WERI-Rb-1 (cell line): ENCODE measurements around the gene IL11.
"Not testable (repeated sequence)": the region's sequence is repeated elsewhere in the genome, so short reads cannot be mapped to it uniquely, and the experiment has no call there.

Source experiments
- DNase-seq: peaks from one replicate; pipeline ENCODE4 v3.0.0-alpha.2; 2020
- H3K27ac ChIP-seq: fragments of 250-450 bp; sonication (Bioruptor Pico); 2 replicates; pipeline ENCODE4 v1.5.1; 2020; ENCODE audit warnings: mild to moderate bottlenecking, moderate library complexity
- H3K27me3 ChIP-seq: fragments of 250-450 bp; sonication (Bioruptor Pico); 2 replicates; pipeline ENCODE4 v1.5.1; 2021; ENCODE audit warnings: mild to moderate bottlenecking, low read depth, moderate library complexity; ENCODE audit not compliant: insufficient read depth, severe bottlenecking
- H3K36me3 ChIP-seq: fragments of 250-450 bp; sonication (Bioruptor Pico); 2 replicates; pipeline ENCODE4 v1.5.1; 2020; ENCODE audit warnings: mild to moderate bottlenecking, moderate library complexity
- H3K4me3 ChIP-seq: 2 replicates; pipeline ENCODE4 v1.5.1; 2011; ENCODE audit warnings: low read depth, mild to moderate bottlenecking, control low read depth, low read length
- H3K9me3 ChIP-seq: fragments of 250-450 bp; sonication (Bioruptor Pico); 2 replicates; pipeline ENCODE4 v1.5.1; 2021; ENCODE audit warnings: mild to moderate bottlenecking, moderate library complexity; ENCODE audit not compliant: severe bottlenecking
- TF ChIP-seq, protein P1 (sequence below): IDR thresholded peaks from 2 replicates; pipeline ENCODE4 v1.5.1; 2011; ENCODE audit warnings: low read depth, mild to moderate bottlenecking, control low read depth, inconsistent platforms, low read length

The IL11 gene

DNA sequence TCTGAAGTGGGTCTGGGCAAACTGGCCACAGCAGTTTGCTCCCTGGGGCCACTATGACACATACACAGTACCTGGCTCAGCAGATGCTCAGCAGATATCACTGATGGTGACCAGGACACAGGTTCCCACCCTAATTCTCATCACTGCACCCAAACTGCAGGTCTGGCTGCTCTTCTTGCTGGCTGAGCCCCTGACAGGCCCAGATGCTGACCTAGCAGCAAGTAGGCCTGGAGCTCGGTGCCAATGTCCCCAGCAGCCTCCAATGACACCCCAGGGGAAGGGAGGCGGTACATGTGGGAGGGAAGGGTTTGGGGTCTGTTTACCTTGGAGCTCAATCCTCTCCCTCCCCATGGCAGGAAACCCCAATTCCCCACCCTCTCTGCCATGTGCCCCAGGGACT, 32.2 kb upstream of the IL11 start:
- H3K27me3 ChIP-seq: no peaks in the 10 kb centered on the region
- TF ChIP-seq, protein P1, sequence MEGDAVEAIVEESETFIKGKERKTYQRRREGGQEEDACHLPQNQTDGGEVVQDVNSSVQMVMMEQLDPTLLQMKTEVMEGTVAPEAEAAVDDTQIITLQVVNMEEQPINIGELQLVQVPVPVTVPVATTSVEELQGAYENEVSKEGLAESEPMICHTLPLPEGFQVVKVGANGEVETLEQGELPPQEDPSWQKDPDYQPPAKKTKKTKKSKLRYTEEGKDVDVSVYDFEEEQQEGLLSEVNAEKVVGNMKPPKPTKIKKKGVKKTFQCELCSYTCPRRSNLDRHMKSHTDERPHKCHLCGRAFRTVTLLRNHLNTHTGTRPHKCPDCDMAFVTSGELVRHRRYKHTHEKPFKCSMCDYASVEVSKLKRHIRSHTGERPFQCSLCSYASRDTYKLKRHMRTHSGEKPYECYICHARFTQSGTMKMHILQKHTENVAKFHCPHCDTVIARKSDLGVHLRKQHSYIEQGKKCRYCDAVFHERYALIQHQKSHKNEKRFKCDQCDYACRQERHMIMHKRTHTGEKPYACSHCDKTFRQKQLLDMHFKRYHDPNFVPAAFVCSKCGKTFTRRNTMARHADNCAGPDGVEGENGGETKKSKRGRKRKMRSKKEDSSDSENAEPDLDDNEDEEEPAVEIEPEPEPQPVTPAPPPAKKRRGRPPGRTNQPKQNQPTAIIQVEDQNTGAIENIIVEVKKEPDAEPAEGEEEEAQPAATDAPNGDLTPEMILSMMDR: no peak
- DNase-seq: no peak
- H3K36me3 ChIP-seq: peaks cover 68% of the 10 kb centered on the region
- H3K27ac ChIP-seq: no peak overlapping the region; the same call in 1 of the 2 replicates
- no peak overlapping the region for H3K4me3 ChIP-seq
- no peaks in the 10 kb centered on the region for H3K9me3 ChIP-seq

- H3K27ac ChIP-seq, H3K9me3 ChIP-seq, H3K4me3 ChIP-seq, DNase-seq, H3K27me3 ChIP-seq: not testable (repeated sequence)
- H3K36me3 ChIP-seq: peaks cover 58% of the 10 kb centered on the region
Measured at GRCh38 chr19:55401390-55401789, 31.1 kb upstream of the IL11 start.

- DNase-seq: peak; percentile 79
- no peak overlapping the region for H3K4me3 ChIP-seq
- peak overlapping the region; percentile 69 for H3K27ac ChIP-seq
- H3K9me3 ChIP-seq: no peaks in the 10 kb centered on the region
- TF ChIP-seq, protein P1: no peak
- peaks cover 49% of the 10 kb centered on the region for H3K36me3 ChIP-seq
- H3K27me3 ChIP-seq: no peaks in the 10 kb centered on the region
Measured at GRCh38 chr19:55400281-55401087, 30.2 kb upstream of the IL11 start.

- Histone ChIP-seq H3K4me3 (no peak overlapping the region), H3K9me3 (no peaks in the 10 kb centered on the region), H3K27me3 (no peaks in the 10 kb centered on the region), H3K27ac (no peak overlapping the region; the same call in 1 of the 2 replicates), H3K36me3 (peaks cover 28% of the 10 kb centered on the region)
- TF ChIP-seq, protein P1: no peak
- no peak for DNase-seq
Measured at GRCh38 chr19:55398200-55398925, 28.1 kb upstream of the IL11 start.

- Histone ChIP-seq H3K27ac (no peak overlapping the region), H3K9me3 (no peaks in the 10 kb centered on the region), H3K27me3 (no peaks in the 10 kb centered on the region), H3K4me3 (no peak overlapping the region), H3K36me3 (peaks cover 37% of the 10 kb centered on the region)
- TF ChIP-seq, protein P1: no peak
- peak; percentile 23 for DNase-seq
Measured at GRCh38 chr19:55392820-55393761, 22.8 kb upstream of the IL11 start.
